Muscle layer of colon (tissue), 2 donors: ENCODE data around the gene ACR.
"Not testable (repeated sequence)": the region's sequence is repeated elsewhere in the genome, so short reads cannot be mapped to it uniquely, and the experiment has no call there.

Experiments used
- H3K27ac ChIP-seq: one replicate; pipeline ENCODE4 v1.7.0; 2013; ENCODE audit warnings: low read depth, mild to moderate bottlenecking, low read length, moderate library complexity
- H3K27me3 ChIP-seq, 2 donors: one replicate each; pipeline ENCODE4 v1.7.0; 2013; ENCODE audit warnings: low read length in 2 of 2, mild to moderate bottlenecking in 2 of 2; ENCODE audit not compliant: insufficient read depth in 2 of 2, control insufficient read depth in 1 of 2
- H3K36me3 ChIP-seq: one replicate; pipeline ENCODE4 v1.7.0; 2013; ENCODE audit warnings: mild to moderate bottlenecking, low read length; ENCODE audit not compliant: insufficient read depth
- H3K4me1 ChIP-seq: one replicate; pipeline ENCODE4 v1.7.0; 2013; ENCODE audit warnings: mild to moderate bottlenecking, low read length; ENCODE audit not compliant: insufficient read depth
- H3K4me3 ChIP-seq, 2 donors: one replicate each; pipeline ENCODE4 v1.7.0; 2013; ENCODE audit warnings: low read length in 2 of 2, low read depth in 1 of 2, mild to moderate bottlenecking in 1 of 2, moderate library complexity in 1 of 2
- H3K9ac ChIP-seq: one replicate; pipeline ENCODE4 v1.7.0; 2013; ENCODE audit warnings: low read length
- H3K9me3 ChIP-seq: one replicate; pipeline ENCODE4 v1.7.0; 2013; ENCODE audit warnings: mild to moderate bottlenecking, low read length
- donor health status: abdominal sarcoma.
- donor health status: Adenocarcinoma of cecum.

ACR gene

DNA sequence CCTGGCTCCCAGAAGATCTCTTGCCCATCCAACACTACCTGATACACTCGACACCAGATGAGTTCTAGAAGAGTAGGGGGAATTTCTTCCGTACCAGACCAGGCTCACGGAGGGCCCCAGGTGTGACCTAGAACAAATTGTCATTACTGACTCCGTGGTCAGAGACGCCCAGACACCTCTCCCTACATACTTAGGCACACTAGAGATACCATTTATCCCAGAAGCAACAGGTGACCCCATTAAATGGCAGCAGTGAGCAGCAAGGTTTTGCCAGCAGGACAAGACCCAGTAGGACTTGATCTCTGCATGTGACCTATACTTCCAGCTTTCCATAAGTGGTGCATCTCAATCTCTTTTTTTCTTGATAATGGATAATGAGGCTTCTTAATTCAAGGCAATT lies 2.7 kb downstream of the ACR start:
- not testable (repeated sequence) for H3K4me1 ChIP-seq, H3K9ac ChIP-seq, H3K27ac ChIP-seq, H3K9me3 ChIP-seq, H3K36me3 ChIP-seq, H3K27me3 ChIP-seq, H3K4me3 ChIP-seq

DNA sequence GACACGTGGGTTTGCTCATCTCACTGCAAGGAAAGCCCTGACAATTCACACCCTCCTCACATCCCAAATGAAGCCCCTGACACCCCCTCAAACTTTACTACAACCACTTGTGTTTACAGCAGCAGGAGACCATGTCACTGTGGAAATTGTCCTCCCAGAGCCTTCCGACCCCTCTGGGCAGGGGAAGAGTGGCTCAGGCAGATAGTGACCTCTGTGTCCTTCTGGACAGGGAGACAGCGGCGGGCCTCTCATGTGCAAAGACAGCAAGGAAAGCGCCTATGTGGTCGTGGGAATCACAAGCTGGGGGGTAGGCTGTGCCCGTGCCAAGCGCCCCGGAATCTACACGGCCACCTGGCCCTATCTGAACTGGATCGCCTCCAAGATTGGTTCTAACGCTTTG lies 6.4 kb downstream of the ACR start:
- not testable (repeated sequence) for H3K36me3 ChIP-seq, H3K9me3 ChIP-seq, H3K9ac ChIP-seq, H3K4me3 ChIP-seq, H3K4me1 ChIP-seq, H3K27me3 ChIP-seq, H3K27ac ChIP-seq

DNA sequence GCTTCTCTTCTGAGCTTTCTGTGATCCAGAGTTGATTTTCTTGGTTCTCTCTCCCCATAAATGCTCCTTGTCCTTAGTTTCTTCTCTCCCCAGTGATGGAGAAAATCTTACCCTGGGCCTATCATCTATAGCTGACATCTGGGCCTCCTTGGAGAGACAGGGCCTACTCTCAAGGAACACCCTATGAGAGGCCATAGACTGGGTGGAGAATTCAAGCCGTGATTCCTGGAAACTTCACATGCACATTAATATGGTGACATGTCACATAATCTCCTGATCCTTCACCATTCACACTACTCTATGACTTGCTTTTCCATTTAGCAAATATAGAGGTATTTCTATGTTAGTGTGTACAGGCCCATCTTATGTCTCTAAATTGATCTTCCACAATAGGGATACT lies 9.5 kb downstream of the ACR start:
- not testable (repeated sequence) for H3K9ac ChIP-seq, H3K9me3 ChIP-seq, H3K36me3 ChIP-seq, H3K27me3 ChIP-seq, H3K4me3 ChIP-seq, H3K4me1 ChIP-seq, H3K27ac ChIP-seq

DNA sequence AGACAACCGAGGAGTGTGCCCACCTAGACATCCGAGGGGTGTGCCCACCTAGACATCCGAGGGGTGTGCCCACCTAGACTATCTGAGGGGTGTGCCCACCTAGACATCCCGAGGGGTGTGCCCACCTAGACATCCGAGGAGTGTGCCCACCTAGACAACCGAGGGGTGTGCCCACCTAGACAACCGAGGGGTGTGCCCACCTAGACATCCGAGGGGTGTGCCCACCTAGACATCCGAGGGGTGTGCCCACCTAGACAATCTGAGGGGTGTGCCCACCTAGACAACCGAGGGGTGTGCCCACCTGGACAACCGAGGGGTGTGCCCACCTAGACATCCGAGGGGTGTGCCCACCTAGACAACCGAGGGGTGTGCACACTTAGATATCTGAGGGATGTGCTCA lies 10.6 kb downstream of the ACR start:
- H3K27me3 ChIP-seq, H3K36me3 ChIP-seq, H3K9me3 ChIP-seq, H3K27ac ChIP-seq, H3K4me3 ChIP-seq, H3K9ac ChIP-seq, H3K4me1 ChIP-seq: not testable (repeated sequence)

DNA sequence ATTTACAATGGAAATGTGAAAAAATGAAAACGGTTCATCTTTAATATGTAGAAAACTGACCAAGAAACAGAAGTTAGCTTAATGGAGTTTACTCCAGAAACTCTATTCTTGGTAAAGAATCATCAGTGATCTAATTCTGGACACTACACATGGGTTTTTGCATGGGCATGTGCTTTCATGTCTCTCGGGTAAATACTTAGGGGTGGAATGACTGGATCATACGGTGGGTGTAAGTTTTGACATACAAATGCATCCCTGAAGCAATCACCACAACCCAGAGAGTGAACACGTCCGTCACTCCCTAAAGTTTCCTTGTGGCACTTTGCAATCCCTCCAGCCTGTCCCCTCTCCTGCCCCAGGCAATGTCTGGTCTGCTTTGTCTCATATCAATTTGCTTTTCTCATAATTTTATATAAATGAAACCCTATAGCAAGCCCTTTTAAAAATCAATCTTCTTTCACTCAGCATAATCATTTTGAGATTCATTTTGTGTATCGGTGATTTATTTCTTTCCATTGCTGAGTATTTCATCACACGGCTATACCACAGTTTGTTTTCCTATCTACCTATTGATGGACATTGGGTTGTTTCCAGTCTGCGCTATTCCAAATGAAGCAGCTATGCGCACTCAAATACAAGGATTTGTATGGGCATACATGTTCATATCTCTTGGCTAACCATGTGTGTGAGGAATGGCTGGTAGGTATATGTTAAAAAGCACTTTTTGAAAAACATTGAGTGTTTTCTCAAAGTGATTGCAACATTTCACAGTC lies 11.5 kb downstream of the ACR start:
- H3K27ac ChIP-seq, H3K9ac ChIP-seq, H3K27me3 ChIP-seq, H3K36me3 ChIP-seq, H3K4me3 ChIP-seq, H3K9me3 ChIP-seq, H3K4me1 ChIP-seq: not testable (repeated sequence)

DNA sequence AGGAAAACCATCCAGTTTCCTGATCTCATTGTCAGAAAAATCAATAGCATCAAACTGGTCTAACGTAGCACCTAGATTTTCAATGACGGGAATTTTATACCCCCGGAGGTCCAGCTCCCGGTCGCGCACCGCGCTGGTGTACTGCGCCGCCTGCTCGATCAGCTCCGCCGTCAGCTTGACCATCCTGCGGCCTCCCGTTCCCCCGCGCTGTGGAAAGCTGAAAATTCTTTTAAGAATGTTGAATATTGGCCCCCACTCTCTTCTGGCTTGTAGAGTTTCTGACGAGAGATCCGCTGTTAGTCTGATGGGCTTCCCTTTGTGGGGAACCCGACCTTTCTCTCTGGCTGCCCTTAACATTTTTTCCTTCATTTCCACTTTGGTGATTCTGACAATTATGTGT lies 17.2 kb downstream of the ACR start:
- not testable (repeated sequence) for H3K4me1 ChIP-seq, H3K36me3 ChIP-seq, H3K9ac ChIP-seq, H3K4me3 ChIP-seq, H3K27me3 ChIP-seq, H3K27ac ChIP-seq, H3K9me3 ChIP-seq

DNA sequence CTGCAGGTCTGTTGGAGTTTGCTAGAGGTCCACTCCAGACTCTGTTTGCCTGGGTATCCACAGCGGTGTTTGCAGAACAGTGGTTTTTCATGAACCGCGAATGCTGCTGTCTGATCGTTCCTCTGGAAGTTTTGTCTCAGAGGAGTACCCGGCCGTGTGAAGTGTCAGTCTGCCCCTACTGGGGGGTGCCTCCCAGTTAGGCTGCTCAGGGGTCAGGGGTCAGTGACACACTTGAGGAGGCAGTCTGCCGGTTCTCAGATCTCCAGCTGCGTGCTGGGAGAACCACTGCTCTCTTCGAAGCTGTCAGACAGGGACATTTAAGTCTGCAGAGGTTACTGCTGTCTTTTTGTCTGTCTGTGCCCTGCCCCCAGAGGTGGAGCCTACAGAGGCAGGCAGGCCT lies 18.4 kb downstream of the ACR start:
- not testable (repeated sequence) for H3K4me1 ChIP-seq, H3K27me3 ChIP-seq, H3K4me3 ChIP-seq, H3K36me3 ChIP-seq, H3K9me3 ChIP-seq, H3K9ac ChIP-seq, H3K27ac ChIP-seq

DNA sequence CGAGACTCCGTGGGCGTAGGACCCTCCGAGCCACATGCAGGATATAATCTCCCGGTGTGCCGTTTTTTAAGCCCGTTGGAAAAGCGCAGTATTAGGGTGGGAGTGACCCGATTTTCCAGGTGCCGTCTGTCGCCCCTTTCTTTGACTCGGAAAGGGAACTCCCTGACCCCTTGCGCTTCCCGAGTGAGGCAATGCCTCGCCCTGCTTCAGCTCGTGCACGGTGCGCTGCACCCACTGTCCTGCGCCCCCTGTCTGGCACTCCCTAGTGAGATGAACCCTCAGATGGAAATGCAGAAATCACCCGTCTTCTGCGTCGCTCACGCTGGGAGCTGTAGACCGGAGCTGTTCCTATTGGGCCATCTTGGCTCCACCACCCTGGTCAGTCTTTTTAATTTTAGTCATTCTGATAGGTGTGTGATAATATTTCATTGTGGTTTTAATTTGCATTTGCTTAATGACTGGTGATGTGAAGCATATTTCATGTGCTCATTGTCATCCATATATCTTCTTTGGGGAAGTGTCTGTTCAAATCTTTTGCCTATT lies 19.0 kb downstream of the ACR start:
- H3K36me3 ChIP-seq, H3K9ac ChIP-seq, H3K27ac ChIP-seq, H3K4me1 ChIP-seq, H3K27me3 ChIP-seq, H3K9me3 ChIP-seq: not testable (repeated sequence)
- H3K4me3 ChIP-seq, result peak overlapping the region; percentile 42 to 55

DNA sequence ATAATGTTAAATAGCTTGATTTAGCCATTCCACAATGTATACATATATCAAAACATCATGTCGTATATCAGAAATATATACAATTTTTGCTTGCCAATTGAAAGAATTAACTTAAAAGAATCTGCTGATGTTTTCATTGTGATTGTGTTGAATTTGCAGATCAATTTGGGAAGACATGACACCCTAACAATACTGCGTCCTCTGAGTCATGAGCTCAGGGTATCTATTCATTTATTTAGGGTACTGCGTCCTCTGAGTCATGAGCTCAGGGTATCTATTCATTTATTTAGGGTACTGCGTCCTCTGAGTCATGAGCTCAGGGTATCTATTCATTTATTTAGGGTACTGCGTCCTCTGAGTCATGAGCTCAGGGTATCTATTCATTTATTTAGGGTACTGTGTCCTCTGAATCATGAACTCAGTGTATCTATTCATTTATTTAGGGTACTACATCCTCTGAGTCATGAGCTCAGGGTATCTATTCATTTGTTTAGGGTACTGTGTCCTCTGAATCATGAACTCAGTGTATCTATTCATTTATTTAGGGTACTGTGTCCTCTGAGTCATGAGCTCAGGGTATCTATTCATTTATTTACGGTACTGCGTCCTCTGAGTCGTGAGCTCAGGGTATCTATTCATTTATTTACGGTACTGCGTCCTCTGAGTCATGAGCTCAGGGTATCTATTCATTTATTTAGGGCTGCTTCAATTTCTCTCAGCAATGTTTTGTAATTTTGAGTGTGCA lies 21.8 kb downstream of the ACR start:
- not testable (repeated sequence) for H3K4me1 ChIP-seq, H3K9me3 ChIP-seq, H3K36me3 ChIP-seq, H3K9ac ChIP-seq, H3K4me3 ChIP-seq, H3K27ac ChIP-seq, H3K27me3 ChIP-seq

DNA sequence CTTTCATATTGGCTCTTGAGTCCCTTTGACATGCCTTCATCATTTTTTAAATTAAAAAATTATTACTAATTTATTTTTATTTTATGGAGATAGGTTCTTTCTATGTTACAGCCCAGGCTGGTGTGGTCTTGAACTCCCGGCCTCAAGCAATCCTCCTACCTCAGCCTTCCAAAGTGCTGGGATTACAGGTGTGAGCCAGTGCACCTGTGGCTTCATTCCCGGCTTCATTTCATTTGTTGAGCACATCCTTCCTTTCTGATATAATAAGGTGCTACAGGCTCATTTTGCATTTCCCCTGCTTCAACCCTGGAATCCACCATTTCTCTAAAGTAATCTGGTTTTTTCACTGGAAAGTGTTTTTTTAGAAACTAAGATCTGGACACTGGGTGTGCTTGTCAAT lies 23.8 kb downstream of the ACR start:
- H3K27ac ChIP-seq, H3K4me1 ChIP-seq, H3K4me3 ChIP-seq, H3K27me3 ChIP-seq, H3K9me3 ChIP-seq, H3K36me3 ChIP-seq, H3K9ac ChIP-seq: not testable (repeated sequence)

DNA sequence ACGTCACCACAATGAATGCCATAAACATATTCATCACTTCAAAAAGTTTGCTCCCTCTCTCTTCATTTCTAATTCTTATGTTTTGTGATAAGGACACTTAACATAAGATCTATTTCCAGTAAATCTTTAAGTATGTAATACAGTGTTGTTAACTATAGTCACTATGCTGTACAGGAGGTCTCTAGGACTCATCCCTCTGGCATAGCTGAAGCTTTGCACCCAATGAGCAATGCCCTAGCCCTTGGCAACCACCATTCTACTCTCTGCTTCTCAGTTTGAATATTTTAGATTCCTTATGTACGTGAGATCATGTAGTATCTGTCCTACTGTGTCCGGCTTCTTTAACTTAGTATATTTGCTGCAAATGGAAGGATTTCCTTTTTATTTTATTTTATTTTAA lies 26.3 kb downstream of the ACR start:
- not testable (repeated sequence) for H3K4me1 ChIP-seq, H3K9me3 ChIP-seq, H3K4me3 ChIP-seq, H3K36me3 ChIP-seq, H3K9ac ChIP-seq, H3K27ac ChIP-seq, H3K27me3 ChIP-seq

DNA sequence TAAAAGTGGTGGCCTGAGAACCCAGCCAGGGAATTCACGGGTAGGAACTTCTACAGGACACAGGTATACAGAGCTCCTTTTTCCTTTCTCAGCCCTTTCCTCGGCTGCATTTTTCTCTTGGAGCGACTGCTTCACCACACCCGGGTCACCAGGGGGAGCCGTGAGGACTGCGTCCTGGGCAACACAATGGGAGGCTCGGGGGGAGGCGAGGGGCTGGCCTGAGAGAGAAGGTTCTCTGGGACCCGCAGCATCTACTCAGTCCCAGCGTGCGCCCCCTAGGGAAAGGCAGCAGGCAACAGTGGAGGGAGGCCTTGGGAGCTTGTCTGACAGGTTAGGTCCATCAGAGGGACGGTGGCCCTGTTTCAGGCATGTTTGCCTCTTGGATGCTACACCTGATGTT lies 37.1 kb downstream of the ACR start:
- not testable (repeated sequence) for H3K9me3 ChIP-seq, H3K27ac ChIP-seq, H3K27me3 ChIP-seq, H3K4me1 ChIP-seq, H3K9ac ChIP-seq, H3K4me3 ChIP-seq, H3K36me3 ChIP-seq
